GM13977 (cell line): ENCODE results near the gene CCDC63.

ENCODE experiments used
- DNase-seq: peaks from one replicate; pipeline ENCODE4 v3.0.0; 2012; ENCODE audit warnings: low spot score
- in situ Hi-C: fragments of 300-500 bp; cut with MboI; formaldehyde crosslinking; loops from one replicate; pipeline ENCODE4 v1.12.0; 2022; ENCODE audit warnings: low sequenced_read_pairs, low pct_unique_long_range_greater_than_20kb, mixed read lengths, inconsistent platforms; ENCODE audit not compliant: unreplicated experiment
- TF ChIP-seq, protein P1 (sequence below): IDR thresholded peaks from 2 replicates; pipeline ENCODE4 v1.5.1; 2012; ENCODE audit warnings: mild to moderate bottlenecking, control low read depth; ENCODE audit not compliant: insufficient read depth; ENCODE audit errors: extremely low read depth, missing control alignments

CCDC63 gene

GRCh38 chr12:110912263-110912662 is 65.5 kb downstream of the CCDC63 start:
- in situ Hi-C loops, result no loop called here
- DNase-seq, result no peak
- TF ChIP-seq, protein P1, sequence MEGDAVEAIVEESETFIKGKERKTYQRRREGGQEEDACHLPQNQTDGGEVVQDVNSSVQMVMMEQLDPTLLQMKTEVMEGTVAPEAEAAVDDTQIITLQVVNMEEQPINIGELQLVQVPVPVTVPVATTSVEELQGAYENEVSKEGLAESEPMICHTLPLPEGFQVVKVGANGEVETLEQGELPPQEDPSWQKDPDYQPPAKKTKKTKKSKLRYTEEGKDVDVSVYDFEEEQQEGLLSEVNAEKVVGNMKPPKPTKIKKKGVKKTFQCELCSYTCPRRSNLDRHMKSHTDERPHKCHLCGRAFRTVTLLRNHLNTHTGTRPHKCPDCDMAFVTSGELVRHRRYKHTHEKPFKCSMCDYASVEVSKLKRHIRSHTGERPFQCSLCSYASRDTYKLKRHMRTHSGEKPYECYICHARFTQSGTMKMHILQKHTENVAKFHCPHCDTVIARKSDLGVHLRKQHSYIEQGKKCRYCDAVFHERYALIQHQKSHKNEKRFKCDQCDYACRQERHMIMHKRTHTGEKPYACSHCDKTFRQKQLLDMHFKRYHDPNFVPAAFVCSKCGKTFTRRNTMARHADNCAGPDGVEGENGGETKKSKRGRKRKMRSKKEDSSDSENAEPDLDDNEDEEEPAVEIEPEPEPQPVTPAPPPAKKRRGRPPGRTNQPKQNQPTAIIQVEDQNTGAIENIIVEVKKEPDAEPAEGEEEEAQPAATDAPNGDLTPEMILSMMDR, result no peak

GRCh38 chr12:110913119-110914056 is 66.6 kb downstream of the CCDC63 start:
- peak; percentile 84 for DNase-seq
- in situ Hi-C loops, result no loop called here
- TF ChIP-seq, protein P1, result no peak

GRCh38 chr12:110916295-110916875 is 69.6 kb downstream of the CCDC63 start:
- no peak for DNase-seq
- in situ Hi-C loops, result no loop called here
- TF ChIP-seq, protein P1, result no peak

- DNase-seq, result no peak
- in situ Hi-C loops, result no loop called here
These were observed 70.7 kb downstream of the CCDC63 start for GRCh38 chr12:110917467-110917866.

DNA sequence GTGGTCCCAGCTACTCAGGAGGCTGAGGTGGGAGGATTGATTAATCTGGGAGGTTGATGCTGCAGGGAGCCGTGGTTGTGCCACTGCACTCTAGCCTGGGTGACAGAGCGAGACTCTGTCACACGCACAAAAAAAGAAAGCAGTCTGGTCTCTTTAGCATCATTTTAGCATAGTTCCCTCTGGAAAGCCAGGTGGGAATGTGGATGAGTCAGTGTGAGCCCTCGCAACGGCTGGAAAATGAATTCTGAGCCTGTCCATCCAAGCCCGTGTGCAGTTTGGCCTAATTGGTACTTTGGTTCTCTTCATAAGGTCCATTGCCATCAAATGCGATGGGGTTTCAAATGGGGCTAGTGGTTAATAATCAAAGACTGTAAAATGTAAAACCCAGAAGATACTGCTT is 71.2 kb downstream of the CCDC63 start:
- no peak for DNase-seq
- in situ Hi-C loops, result no loop called here
- TF ChIP-seq, protein P1, result no peak

More at GRCh38 chr12:110917467-110917866, 70.7 kb downstream of the CCDC63 start:
- TF ChIP-seq, protein P1, result no peak

- no peak for DNase-seq
- in situ Hi-C loops, result no loop called here
- TF ChIP-seq, protein P1, result no peak
These were observed 72.9 kb downstream of the CCDC63 start for GRCh38 chr12:110919720-110920119.
